CD4-positive, alpha-beta memory T cell (primary cell): Measurements from ENCODE around the gene ANKRD18B. TPM values are rescaled to one million over a fixed set of nuclear protein-coding genes. Genes with fewer than 3 reads are reported as not detected.
"Not testable (repeated sequence)": the region's sequence is repeated elsewhere in the genome, so short reads cannot be mapped to it uniquely, and the experiment has no call there.

ENCODE experiments used
- CTCF ChIA-PET: fragments of 350-600 bp; sonication (Branson Sonifier 250); formaldehyde crosslinking; loops from one replicate; lab custom pipeline; 2021; ENCODE audit warnings: inconsistent platforms; ENCODE audit not compliant: partially characterized antibody; lab: Charles Lee
- POLR2A ChIA-PET: fragments of 350-600 bp; sonication (Branson Sonifier 250); formaldehyde crosslinking; loops from one replicate; lab custom pipeline; 2021; ENCODE audit not compliant: partially characterized antibody; lab: Charles Lee
- DNase-seq, 5 donors: peaks; one replicate each; pipeline versions ENCODE4 v3.0.0 to v3.0.0-alpha.2; 2020 to 2022; ENCODE audit warnings: mixed read lengths in 1 of 5
- H3K27ac ChIP-seq: one replicate; pipeline ENCODE4 v1.7.0; 2013; ENCODE audit warnings: low read depth, low read length
- H3K27me3 ChIP-seq: 2 replicates; pipeline ENCODE4 v1.7.0; 2013; ENCODE audit warnings: mild to moderate bottlenecking, low read length, moderate library complexity; ENCODE audit not compliant: insufficient read depth
- H3K36me3 ChIP-seq: 2 replicates; pipeline ENCODE4 v1.7.0; 2013; ENCODE audit warnings: mild to moderate bottlenecking, low read length, moderate library complexity; ENCODE audit not compliant: insufficient read depth
- H3K4me1 ChIP-seq: 2 replicates; pipeline ENCODE4 v1.7.0; 2013; ENCODE audit warnings: mild to moderate bottlenecking, low read length, moderate library complexity; ENCODE audit not compliant: insufficient read depth
- H3K4me3 ChIP-seq, 2 donors: one replicate each; pipeline ENCODE4 v1.7.0; 2013; ENCODE audit warnings: low read length in 2 of 2, mild to moderate bottlenecking in 1 of 2
- H3K9me3 ChIP-seq, 2 donors: one replicate each; pipeline ENCODE4 v1.7.0; 2013; ENCODE audit warnings: low read length in 2 of 2, control low read depth in 1 of 2; ENCODE audit not compliant: control insufficient read depth in 1 of 2
- H3K27ac Mint-ChIP-seq, 7 donors: one replicate each; pipeline ENCODE4 v1.8.0; 2020 to 2021; ENCODE audit warnings: mixed read lengths in 7 of 7, mild to moderate bottlenecking in 6 of 7, inconsistent platforms in 3 of 7, moderate library complexity in 3 of 7
- H3K27me3 Mint-ChIP-seq, 2 donors: one replicate each; pipeline ENCODE4 v1.8.0; 2020 to 2021; ENCODE audit warnings: mixed read lengths in 2 of 2
- H3K36me3 Mint-ChIP-seq, 2 donors: one replicate each; pipeline ENCODE4 v1.8.0; 2020 to 2021; ENCODE audit warnings: mixed read lengths in 2 of 2, inconsistent platforms in 1 of 2, mild to moderate bottlenecking in 1 of 2
- H3K4me1 Mint-ChIP-seq, 4 donors: one replicate each; pipeline ENCODE4 v1.8.0; 2020 to 2021; ENCODE audit warnings: mixed read lengths in 4 of 4, mild to moderate bottlenecking in 1 of 4
- H3K4me3 Mint-ChIP-seq, 8 donors: one replicate each; pipeline ENCODE4 v1.8.0; 2020 to 2021; ENCODE audit warnings: mixed read lengths in 8 of 8, mild to moderate bottlenecking in 7 of 8, moderate library complexity in 6 of 8, inconsistent platforms in 3 of 8
- H3K9me3 Mint-ChIP-seq, 8 donors: one replicate each; pipeline ENCODE4 v1.8.0; 2020 to 2021; ENCODE audit warnings: mixed read lengths in 8 of 8, mild to moderate bottlenecking in 5 of 8, inconsistent platforms in 3 of 8, moderate library complexity in 1 of 8
- intact Hi-C: fragments of 100-400 bp; cut with micrococcal nuclease; formaldehyde crosslinking; loops from one replicate; pipeline ENCODE4 v1.15.1; 2023
- polyA plus RNA-seq, 2 donors: library from polyadenylated mRNA; unstranded; fragments of 300-500 nt; fragmentation: Illumina TruSeq; gene quantifications; one replicate each; pipeline ENCODE4 v1.2.3, GENCODE V29; 2021
- total RNA-seq, 2 experiments: library from RNA; stranded (reverse); gene quantifications; one replicate each; pipeline ENCODE4 v1.2.3, GENCODE V29; 2021

Gene ANKRD18B
- total RNA-seq (1 to 10 TPM; 1.2 to 1.9 TPM), polyA plus RNA-seq (not detected)

GRCh38 chr9:33523397-33524305 lies at the start of gene ANKRD18B:
Gene ANKRD18B, plus strand, starts transcription at chr9:33524251. Its CDS starts 239 bp downstream, at chr9:33524490.
- POLR2A ChIA-PET, intact Hi-C loops: not testable (repeated sequence)
- CTCF ChIA-PET, result interaction anchor here (0.9 to 1.8 kb wide), 3 partner anchors 13 to 149 kb away, joined by 3 to 4 read pairs (median 4); no protein-coding TSS in a partner anchor

GRCh38 chr9:33475357-33475756 lies 48.7 kb upstream of the ANKRD18B start:
- peaks cover 11 to 35% (median 25%) of the 10 kb centered on the region in 4 donors for H3K4me1 Mint-ChIP-seq
- peaks cover 16 to 23% of the 10 kb centered on the region in 2 donors for H3K36me3 Mint-ChIP-seq
- Histone ChIP-seq H3K27ac (no peak overlapping the region), H3K36me3 (peaks cover 13% of the 10 kb centered on the region), H3K4me1 (peaks cover 27% of the 10 kb centered on the region), H3K9me3 (no peaks in the 10 kb centered on the region), H3K4me3 (no peak overlapping the region), H3K27me3 (no peaks in the 10 kb centered on the region)
- POLR2A ChIA-PET, result interaction anchor here (0.7 to 4.0 kb wide), 2 partner anchors 12 to 22 kb away, joined by 3 to 21 read pairs; no protein-coding TSS in a partner anchor
- H3K4me3 Mint-ChIP-seq, result peak overlapping the region in 1 of 8 donors; percentile 1
- peak overlapping the region in 4 of 7 donors; percentile 6 to 72 (median 26) for H3K27ac Mint-ChIP-seq
- intact Hi-C loops, result loop anchor here (10.0 kb wide), 1 partner anchor 249 kb away; no protein-coding TSS in a partner anchor
- H3K9me3 Mint-ChIP-seq, result no peaks in the 10 kb centered on the region
- DNase-seq, result no peak
- CTCF ChIA-PET, result interaction anchor here (0.6 to 24.2 kb wide), 7 partner anchors 9 to 338 kb away, joined by 3 to 562 read pairs (median 6); partner anchors contain the start of gene AQP3
- no peaks in the 10 kb centered on the region for H3K27me3 Mint-ChIP-seq

More at GRCh38 chr9:33523397-33524305, at the start of gene ANKRD18B:
- H3K9me3 Mint-ChIP-seq, H3K27ac ChIP-seq, H3K27me3 ChIP-seq, H3K4me1 ChIP-seq, H3K36me3 ChIP-seq, H3K36me3 Mint-ChIP-seq, H3K9me3 ChIP-seq: not testable (repeated sequence)
- peak in 4 of 5 donors; percentile 30 to 35 (median 34) for DNase-seq
- peak within 1 kb of the TSS; percentile 78 to 94 (median 86) for H3K4me3 Mint-ChIP-seq
- peaks cover 28 to 39% of the 10 kb centered on the region in 2 donors for H3K27me3 Mint-ChIP-seq
- H3K4me3 ChIP-seq, result peak within 1 kb of the TSS in 1 of 2 donors; percentile 40
- peak within 1 kb of the TSS in 2 of 7 donors; percentile 12 to 65 for H3K27ac Mint-ChIP-seq
- H3K4me1 Mint-ChIP-seq, result peaks cover 0 to 15% (median 6%) of the 10 kb centered on the region in 4 donors

- peaks cover 24% of the 10 kb centered on the region for H3K4me1 ChIP-seq
- H3K4me3 Mint-ChIP-seq, result peak overlapping the region in 2 of 8 donors; percentile 9 to 46
- H3K27ac ChIP-seq, result no peak overlapping the region
- H3K9me3 ChIP-seq, result no peaks in the 10 kb centered on the region
- no peaks in the 10 kb centered on the region for H3K9me3 Mint-ChIP-seq
- no peaks in the 10 kb centered on the region for H3K27me3 ChIP-seq
- H3K4me1 Mint-ChIP-seq, result peaks cover 8 to 31% (median 22%) of the 10 kb centered on the region in 4 donors
- H3K4me3 ChIP-seq, result no peak overlapping the region
- POLR2A ChIA-PET, result no interaction called here
- CTCF ChIA-PET, result interaction anchor here (1.4 to 24.2 kb wide), 4 partner anchors 10 to 102 kb away, joined by 6 to 562 read pairs (median 26); partner anchors contain the start of gene AQP3
- intact Hi-C loops, result loop anchor here (10.0 kb wide), 1 partner anchor 248 kb away; no protein-coding TSS in a partner anchor
- H3K27ac Mint-ChIP-seq, result no peak overlapping the region
- DNase-seq, result no peak
- peaks cover 9 to 16% of the 10 kb centered on the region in 2 donors for H3K36me3 Mint-ChIP-seq
- H3K36me3 ChIP-seq, result peaks cover 5% of the 10 kb centered on the region
- no peaks in the 10 kb centered on the region for H3K27me3 Mint-ChIP-seq
Observed at GRCh38 chr9:33476503-33476902, 47.5 kb upstream of the ANKRD18B start.

- Histone ChIP-seq H3K27me3 (no peaks in the 10 kb centered on the region), H3K4me3 (no peak overlapping the region), H3K4me1 (no peaks in the 10 kb centered on the region), H3K36me3 (no peaks in the 10 kb centered on the region), H3K27ac (no peak overlapping the region), H3K9me3 (no peaks in the 10 kb centered on the region)
- no peaks in the 10 kb centered on the region for H3K9me3 Mint-ChIP-seq
- intact Hi-C loops, result no loop called here
- CTCF ChIA-PET, result interaction anchor here (0.9 to 24.2 kb wide), 4 partner anchors 8 to 77 kb away, joined by 3 to 562 read pairs (median 8); partner anchors contain the start of gene AQP3
- H3K27me3 Mint-ChIP-seq, result peaks cover 0 to 2% of the 10 kb centered on the region in 2 donors
- H3K36me3 Mint-ChIP-seq, result no peaks in the 10 kb centered on the region
- no peak overlapping the region for H3K4me3 Mint-ChIP-seq
- POLR2A ChIA-PET, result no interaction called here
- H3K27ac Mint-ChIP-seq, result peak overlapping the region in 1 of 7 donors; percentile 35
- no peaks in the 10 kb centered on the region for H3K4me1 Mint-ChIP-seq
- DNase-seq, result no peak
Observed at GRCh38 chr9:33480106-33480505, 43.9 kb upstream of the ANKRD18B start.

GRCh38 chr9:33480976-33481375 lies 43.1 kb upstream of the ANKRD18B start:
- Histone ChIP-seq H3K36me3 (no peaks in the 10 kb centered on the region), H3K4me1 (no peaks in the 10 kb centered on the region), H3K27ac (no peak overlapping the region), H3K9me3 (no peaks in the 10 kb centered on the region), H3K27me3 (no peaks in the 10 kb centered on the region), H3K4me3 (no peak overlapping the region)
- ChIA-PET POLR2A (no interaction called here), CTCF (interaction anchor here (24.2 kb wide), 1 partner anchor 30 kb away, joined by 562 read pairs; the partner anchor contains the start of gene AQP3)
- intact Hi-C loops, result no loop called here
- H3K36me3 Mint-ChIP-seq, result no peaks in the 10 kb centered on the region
- H3K9me3 Mint-ChIP-seq, result no peaks in the 10 kb centered on the region
- no peak for DNase-seq
- no peak overlapping the region for H3K4me3 Mint-ChIP-seq
- no peak overlapping the region for H3K27ac Mint-ChIP-seq
- no peaks in the 10 kb centered on the region for H3K4me1 Mint-ChIP-seq
- H3K27me3 Mint-ChIP-seq, result peaks cover 0 to 2% of the 10 kb centered on the region in 2 donors

GRCh38 chr9:33485312-33485711 lies 38.7 kb upstream of the ANKRD18B start:
- H3K27ac ChIP-seq, CTCF ChIA-PET, H3K9me3 Mint-ChIP-seq: not testable (repeated sequence)

GRCh38 chr9:33489066-33489465 lies 35.0 kb upstream of the ANKRD18B start:
- CTCF ChIA-PET, result interaction anchor here (1.5 kb wide), 1 partner anchor 114 kb away, joined by 3 read pairs; no protein-coding TSS in a partner anchor

More at GRCh38 chr9:33485312-33485711, 38.7 kb upstream of the ANKRD18B start:
- H3K36me3 ChIP-seq, POLR2A ChIA-PET, H3K27me3 Mint-ChIP-seq, intact Hi-C loops, H3K4me1 ChIP-seq, H3K27me3 ChIP-seq, H3K36me3 Mint-ChIP-seq, H3K4me3 ChIP-seq, H3K4me3 Mint-ChIP-seq, H3K4me1 Mint-ChIP-seq, H3K9me3 ChIP-seq, DNase-seq: not testable (repeated sequence)
- peak overlapping the region in 2 of 7 donors; percentile 51 to 61 for H3K27ac Mint-ChIP-seq

More at GRCh38 chr9:33489066-33489465, 35.0 kb upstream of the ANKRD18B start:
- H3K9me3 Mint-ChIP-seq, result no peaks in the 10 kb centered on the region
- peaks cover 2 to 4% of the 10 kb centered on the region in 2 donors for H3K27me3 Mint-ChIP-seq
- H3K36me3 ChIP-seq, result no peaks in the 10 kb centered on the region
- POLR2A ChIA-PET, result no interaction called here
- H3K4me1 Mint-ChIP-seq, result no peaks in the 10 kb centered on the region
- H3K4me3 Mint-ChIP-seq, result no peak overlapping the region
- no peak overlapping the region for H3K27ac ChIP-seq
- no peaks in the 10 kb centered on the region for H3K9me3 ChIP-seq
- no peak for DNase-seq
- no peaks in the 10 kb centered on the region for H3K27me3 ChIP-seq
- no peak overlapping the region for H3K27ac Mint-ChIP-seq
- H3K4me1 ChIP-seq, result no peaks in the 10 kb centered on the region
- intact Hi-C loops, result no loop called here
- H3K36me3 Mint-ChIP-seq, result no peaks in the 10 kb centered on the region
- no peak overlapping the region for H3K4me3 ChIP-seq
